Measurements from ENCODE around the gene FKBP7. TPM values are rescaled to one million over a fixed set of nuclear protein-coding genes. Genes with fewer than 3 reads are reported as not detected.
A peak's percentile ranks its signal among the peaks of the same experiment; 100 is the strongest.
"Not testable (repeated sequence)": the region's sequence is repeated elsewhere in the genome, so short reads cannot be mapped to it uniquely, and the experiment has no call there.

FKBP7 gene
- total RNA-seq, 1 donor: 38.9 TPM

- peak overlapping the region; percentile 78 for H3K4me3 ChIP-seq (ENCODE audit: low read depth, low read length)
- TF ChIP-seq, protein P1, sequence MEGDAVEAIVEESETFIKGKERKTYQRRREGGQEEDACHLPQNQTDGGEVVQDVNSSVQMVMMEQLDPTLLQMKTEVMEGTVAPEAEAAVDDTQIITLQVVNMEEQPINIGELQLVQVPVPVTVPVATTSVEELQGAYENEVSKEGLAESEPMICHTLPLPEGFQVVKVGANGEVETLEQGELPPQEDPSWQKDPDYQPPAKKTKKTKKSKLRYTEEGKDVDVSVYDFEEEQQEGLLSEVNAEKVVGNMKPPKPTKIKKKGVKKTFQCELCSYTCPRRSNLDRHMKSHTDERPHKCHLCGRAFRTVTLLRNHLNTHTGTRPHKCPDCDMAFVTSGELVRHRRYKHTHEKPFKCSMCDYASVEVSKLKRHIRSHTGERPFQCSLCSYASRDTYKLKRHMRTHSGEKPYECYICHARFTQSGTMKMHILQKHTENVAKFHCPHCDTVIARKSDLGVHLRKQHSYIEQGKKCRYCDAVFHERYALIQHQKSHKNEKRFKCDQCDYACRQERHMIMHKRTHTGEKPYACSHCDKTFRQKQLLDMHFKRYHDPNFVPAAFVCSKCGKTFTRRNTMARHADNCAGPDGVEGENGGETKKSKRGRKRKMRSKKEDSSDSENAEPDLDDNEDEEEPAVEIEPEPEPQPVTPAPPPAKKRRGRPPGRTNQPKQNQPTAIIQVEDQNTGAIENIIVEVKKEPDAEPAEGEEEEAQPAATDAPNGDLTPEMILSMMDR (IDR thresholded peaks at IDR 0.05; ENCODE audit: insufficient read depth, low read depth, low read length): no peak
- no peak for DNase-seq (ENCODE audit: low read depth)
These were observed 846 bp upstream of the FKBP7 start for GRCh38 chr2:178479275-178479616.

DNA sequence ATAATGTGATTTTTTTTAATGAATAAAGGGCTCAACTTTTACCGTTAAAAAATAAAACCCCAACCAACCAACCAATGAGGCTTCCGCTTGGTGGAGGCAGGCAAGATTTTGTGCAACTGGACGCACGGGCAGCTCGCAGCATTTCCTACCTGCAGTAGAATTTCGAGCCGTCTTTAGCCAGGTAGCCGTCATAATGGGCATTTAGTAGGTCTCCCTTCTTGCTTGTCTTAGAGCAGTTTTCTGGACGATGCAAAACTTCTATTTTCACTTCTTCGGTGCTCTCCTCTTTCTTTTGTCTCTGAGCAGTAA is 316 bp downstream of the FKBP7 start:
- DNase-seq (ENCODE audit: low read depth): no peak
- H3K4me3 ChIP-seq (ENCODE audit: low read depth, low read length): peak overlapping the region; percentile 78
- TF ChIP-seq, protein P1 (IDR thresholded peaks at IDR 0.05; ENCODE audit: insufficient read depth, low read depth, low read length): no peak

GRCh38 chr2:178477443-178478129 is 814 bp downstream of the FKBP7 start:
- DNase-seq (ENCODE audit: low read depth): no peak
- H3K4me3 ChIP-seq (ENCODE audit: low read depth, low read length): peak overlapping the region; percentile 78
- TF ChIP-seq, protein P1 (IDR thresholded peaks at IDR 0.05; ENCODE audit: insufficient read depth, low read depth, low read length): no peak

DNA sequence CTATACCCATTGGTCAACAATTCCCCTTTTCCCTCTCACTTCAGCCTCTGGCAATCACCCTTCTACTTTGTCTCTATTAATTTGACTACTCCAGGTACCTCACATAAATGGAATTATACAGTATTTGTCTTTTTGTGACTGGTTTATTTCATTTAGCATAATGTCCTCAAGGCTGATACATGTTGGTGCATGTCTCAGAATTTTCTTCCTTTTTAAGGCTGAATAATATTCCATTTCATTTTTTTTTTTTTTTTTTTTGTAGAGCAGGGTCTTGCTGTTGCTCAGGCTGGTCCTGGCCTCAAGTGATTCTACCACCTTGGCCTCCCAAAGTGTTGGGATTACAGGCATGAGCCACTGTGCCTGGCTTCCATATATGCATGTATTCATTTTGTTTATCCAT is 1.9 kb downstream of the FKBP7 start:
- DNase-seq (ENCODE audit: low read depth): no peak
- no peak overlapping the region for H3K4me3 ChIP-seq (ENCODE audit: low read depth, low read length)
- TF ChIP-seq, protein P1 (IDR thresholded peaks at IDR 0.05; ENCODE audit: insufficient read depth, low read depth, low read length): no peak

DNA sequence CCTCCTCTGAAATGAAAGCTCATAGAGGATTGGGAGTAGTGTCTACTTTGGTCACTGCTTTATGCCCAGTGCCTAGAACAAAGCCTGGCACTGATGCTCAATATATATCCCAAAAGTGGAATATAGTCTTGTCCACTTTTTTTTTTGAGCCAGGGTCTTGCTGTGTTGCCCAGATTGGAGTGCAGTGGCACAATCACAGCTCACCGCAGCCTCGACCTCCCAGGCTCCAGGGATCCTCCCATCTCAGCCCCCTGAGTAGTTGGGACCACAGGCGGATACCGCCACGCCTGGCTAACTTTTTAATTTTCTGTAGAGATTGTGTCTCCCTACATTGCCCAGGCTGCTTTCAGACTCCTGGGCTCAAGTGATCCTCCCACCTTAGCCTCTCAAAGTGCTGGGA is 3.8 kb downstream of the FKBP7 start:
- DNase-seq (ENCODE audit: low read depth): no peak
- H3K4me3 ChIP-seq (ENCODE audit: low read depth, low read length): no peak overlapping the region
- TF ChIP-seq, protein P1 (IDR thresholded peaks at IDR 0.05; ENCODE audit: insufficient read depth, low read depth, low read length): no peak

DNA sequence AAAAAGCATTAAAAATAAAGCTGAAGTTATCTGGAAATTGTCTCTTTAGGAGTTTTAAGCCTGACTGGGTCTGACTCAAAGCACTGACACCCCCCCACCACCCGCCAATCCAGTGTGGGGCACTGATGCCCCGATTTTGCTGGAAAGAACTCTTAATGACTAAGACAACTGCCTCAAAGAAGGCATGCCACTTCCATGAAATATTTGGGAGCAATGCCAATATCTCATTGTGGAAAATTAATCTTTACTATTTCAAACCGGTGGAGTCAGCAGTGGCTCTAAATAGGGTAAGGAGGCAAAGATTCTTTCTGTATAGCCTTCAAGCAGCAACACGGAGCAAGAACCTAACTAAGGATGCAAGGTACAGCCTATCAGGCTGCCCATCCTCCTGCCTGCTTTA is 4.5 kb downstream of the FKBP7 start:
- TF ChIP-seq, protein P1 (IDR thresholded peaks at IDR 0.05; ENCODE audit: insufficient read depth, low read depth, low read length): no peak
- DNase-seq (ENCODE audit: low read depth): no peak
- H3K4me3 ChIP-seq (ENCODE audit: low read depth, low read length): no peak overlapping the region

DNA sequence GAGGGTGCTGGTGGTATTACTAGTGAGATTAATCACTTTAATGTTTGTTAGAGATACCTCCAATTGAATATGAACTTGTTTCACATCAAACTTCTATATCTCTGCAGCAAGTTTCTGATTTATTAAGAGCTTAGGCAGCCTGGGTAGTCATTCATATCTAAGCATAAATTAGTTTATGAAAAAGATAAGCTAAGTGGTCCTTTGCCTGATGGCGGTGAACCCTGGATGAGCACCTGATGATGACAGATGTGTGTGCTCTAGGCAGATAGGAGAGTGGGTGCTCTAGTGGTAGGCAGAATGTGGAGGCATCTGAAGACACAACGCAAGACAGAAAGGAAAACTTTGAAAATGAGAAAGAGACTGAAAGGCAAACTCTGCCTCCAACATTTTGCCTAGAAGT is 5.0 kb downstream of the FKBP7 start:
- TF ChIP-seq, protein P1 (IDR thresholded peaks at IDR 0.05; ENCODE audit: insufficient read depth, low read depth, low read length): no peak

GRCh38 chr2:178471313-178471712 is 7.1 kb downstream of the FKBP7 start:
- not testable (repeated sequence) for H3K4me3 ChIP-seq (ENCODE audit: low read depth, low read length); DNase-seq (ENCODE audit: low read depth)

More for the DNA sequence above, 5.0 kb downstream of the FKBP7 start:
- H3K4me3 ChIP-seq (ENCODE audit: low read depth, low read length): no peak overlapping the region
- no peak for DNase-seq (ENCODE audit: low read depth)

Measured in fibroblast of villous mesenchyme (primary cell).